Keratinocyte (primary cell): ENCODE measurements around the gene ZC3H7A. TPM values are rescaled to one million over a fixed set of nuclear protein-coding genes. Genes with fewer than 3 reads are reported as not detected.

Experiments
- DNase-seq: peaks from one replicate; pipeline ENCODE4 v3.0.0-alpha.2; 2011; ENCODE audit warnings: low read depth, missing footprints, low spot score
- FAIRE-seq: peaks from 2 replicates; lab custom pipeline; 2011; peaks lifted over from hg19 to GRCh38; lab: Jason Lieb, UNC
- H2AFZ ChIP-seq: 2 replicates; pipeline ENCODE4 v1.6.0; 2012; ENCODE audit warnings: low read length, control low read depth, inconsistent platforms; ENCODE audit not compliant: control insufficient read depth
- H3K27ac ChIP-seq: 2 replicates; pipeline ENCODE4 v1.5.1; 2011; ENCODE audit warnings: low read length; ENCODE audit not compliant: control insufficient read depth, insufficient read depth
- H3K27me3 ChIP-seq: 3 replicates; pipeline ENCODE4 v1.6.0; 2011; ENCODE audit warnings: low read length; ENCODE audit not compliant: control insufficient read depth, insufficient read depth; ENCODE audit errors: extremely low read depth
- H3K36me3 ChIP-seq, 2 experiments: 2 replicates in 1 of 2; 3 replicates in 1 of 2; pipeline ENCODE4 v1.5.1; 2011; ENCODE audit warnings: low read length in 2 of 2, mild to moderate bottlenecking in 1 of 2; ENCODE audit not compliant: control insufficient read depth in 2 of 2, insufficient read depth in 2 of 2; ENCODE audit errors: extremely low read depth in 1 of 2
- H3K4me1 ChIP-seq: 3 replicates; pipeline ENCODE4 v1.5.1; 2011; ENCODE audit warnings: low read length; ENCODE audit not compliant: control insufficient read depth, insufficient read depth; ENCODE audit errors: extremely low read depth
- H3K4me2 ChIP-seq: 3 replicates; pipeline ENCODE4 v1.6.0; 2011; ENCODE audit warnings: low read depth, low read length; ENCODE audit not compliant: control insufficient read depth, insufficient read depth; ENCODE audit errors: extremely low read depth
- H3K4me3 ChIP-seq, 3 experiments: fragments of 200-600 bp in 1 of 3; sonication (generic) in 1 of 3; 2 replicates in 2 of 3; 3 replicates in 1 of 3; pipeline ENCODE4 v1.5.1; 2011 to 2016; ENCODE audit warnings: low read length in 3 of 3, mild to moderate bottlenecking in 3 of 3, control low read depth in 2 of 3, inconsistent platforms in 1 of 3, low read depth in 1 of 3, mixed read lengths in 1 of 3, mixed run types in 1 of 3, moderate library complexity in 1 of 3; ENCODE audit not compliant: control insufficient read depth in 2 of 3, insufficient read depth in 2 of 3; ENCODE audit errors: extremely low read depth in 1 of 3
- H3K79me2 ChIP-seq: 2 replicates; pipeline ENCODE4 v1.6.0; 2012; ENCODE audit warnings: low read length; ENCODE audit not compliant: control insufficient read depth, insufficient read depth
- H3K9ac ChIP-seq: 3 replicates; pipeline ENCODE4 v1.6.0; 2011; ENCODE audit warnings: low read length; ENCODE audit not compliant: control insufficient read depth, insufficient read depth; ENCODE audit errors: extremely low read depth
- H3K9me1 ChIP-seq: 3 replicates; pipeline ENCODE4 v1.6.0; 2011; ENCODE audit warnings: low read length; ENCODE audit not compliant: control insufficient read depth, insufficient read depth; ENCODE audit errors: extremely low read depth
- H3K9me3 ChIP-seq: 2 replicates; pipeline ENCODE4 v1.5.1; 2012; ENCODE audit warnings: low read depth, low read length; ENCODE audit not compliant: control insufficient read depth
- H4K20me1 ChIP-seq: 3 replicates; pipeline ENCODE4 v1.6.0; 2011; ENCODE audit warnings: low read length; ENCODE audit not compliant: control insufficient read depth, insufficient read depth; ENCODE audit errors: extremely low read depth
- EZH2 ChIP-seq: IDR thresholded peaks from one replicate; pipeline ENCODE4 v1.6.1; 2012; ENCODE audit warnings: inconsistent platforms, mild to moderate bottlenecking, low read length, moderate library complexity
- dilution Hi-C: fragments of 300-500 bp; cut with MboI; formaldehyde crosslinking; loops from one replicate; pipeline ENCODE4 v1.7.0; 2020; ENCODE audit warnings: low sequenced_read_pairs; ENCODE audit not compliant: extremely low pct_ligation_motif_present
- polyA plus RNA-seq, 5 experiments: library from polyadenylated mRNA; depleted of rRNA in 3 of 5; stranded (reverse) in 3 of 5; stranded (forward) in 1 of 5; unstranded in 1 of 5; fragments of >200 nt; gene quantifications; 1 replicate in 1 of 5; 2 replicates in 3 of 5; 3 replicates in 1 of 5; pipeline versions ENCODE4 v1.2.1 to v1.2.3, GENCODE V29; 2011 to 2012; ENCODE audit warnings: missing spikeins in 2 of 5, low read depth in 1 of 5, low replicate concordance in 1 of 5
- TF ChIP-seq, protein P1 (sequence below), 3 experiments: IDR thresholded peaks in 1 of 3; conservative IDR thresholded peaks in 1 of 3; optimal IDR thresholded peaks in 1 of 3; 2 replicates in 2 of 3; 3 replicates in 1 of 3; pipeline versions ENCODE3 to v1.5.1; 2011; ENCODE audit warnings: low read length in 3 of 3, mild to moderate bottlenecking in 3 of 3, moderate library complexity in 2 of 3, control low read depth in 1 of 3, inconsistent platforms in 1 of 3; ENCODE audit not compliant: insufficient read depth in 2 of 3; ENCODE audit errors: extremely low read depth in 1 of 3

ZC3H7A gene
- polyA plus RNA-seq, 1 donor (not counting 4 experiments of a cell fraction or from before 2014, with no cell fraction given), result 43.9 TPM

DNA sequence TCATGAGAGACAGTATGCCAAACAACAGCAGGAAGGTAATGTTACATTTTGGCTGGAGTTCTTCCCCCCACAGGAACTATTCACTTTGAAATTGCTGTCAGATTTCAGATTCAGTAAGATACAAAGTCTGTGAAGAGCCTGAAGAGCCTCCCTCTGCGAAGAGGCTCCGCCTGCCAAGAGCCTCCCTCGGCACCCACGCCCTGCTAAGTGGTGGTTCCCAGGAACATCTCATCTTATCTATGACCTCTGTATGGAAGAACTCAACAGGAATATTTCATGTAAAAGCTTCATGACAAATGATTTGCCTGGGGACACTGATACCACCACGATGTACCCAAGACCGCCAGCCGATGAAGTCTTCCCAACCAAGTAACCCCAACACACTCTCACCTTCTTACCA, 3.2 kb downstream of the ZC3H7A start:
- Histone ChIP-seq H3K27me3 (no peaks in the 10 kb centered on the region), H3K79me2 (peaks cover 89% of the 10 kb centered on the region), H3K9me1 (peaks cover 3% of the 10 kb centered on the region), H2AFZ (no peak overlapping the region), H4K20me1 (no peaks in the 10 kb centered on the region), H3K9ac (peak overlapping the region; percentile 47), H3K9me3 (no peaks in the 10 kb centered on the region), H3K36me3 (peaks cover 3 to 7% of the 10 kb centered on the region in 2 experiments), H3K4me2 (peak overlapping the region; percentile 67), H3K4me3 (peak overlapping the region in 2 of 3 experiments; percentile 13 to 32), H3K27ac (peak overlapping the region; percentile 37), H3K4me1 (peaks cover 27% of the 10 kb centered on the region)
- no peak for TF ChIP-seq EZH2
- TF ChIP-seq, protein P1, sequence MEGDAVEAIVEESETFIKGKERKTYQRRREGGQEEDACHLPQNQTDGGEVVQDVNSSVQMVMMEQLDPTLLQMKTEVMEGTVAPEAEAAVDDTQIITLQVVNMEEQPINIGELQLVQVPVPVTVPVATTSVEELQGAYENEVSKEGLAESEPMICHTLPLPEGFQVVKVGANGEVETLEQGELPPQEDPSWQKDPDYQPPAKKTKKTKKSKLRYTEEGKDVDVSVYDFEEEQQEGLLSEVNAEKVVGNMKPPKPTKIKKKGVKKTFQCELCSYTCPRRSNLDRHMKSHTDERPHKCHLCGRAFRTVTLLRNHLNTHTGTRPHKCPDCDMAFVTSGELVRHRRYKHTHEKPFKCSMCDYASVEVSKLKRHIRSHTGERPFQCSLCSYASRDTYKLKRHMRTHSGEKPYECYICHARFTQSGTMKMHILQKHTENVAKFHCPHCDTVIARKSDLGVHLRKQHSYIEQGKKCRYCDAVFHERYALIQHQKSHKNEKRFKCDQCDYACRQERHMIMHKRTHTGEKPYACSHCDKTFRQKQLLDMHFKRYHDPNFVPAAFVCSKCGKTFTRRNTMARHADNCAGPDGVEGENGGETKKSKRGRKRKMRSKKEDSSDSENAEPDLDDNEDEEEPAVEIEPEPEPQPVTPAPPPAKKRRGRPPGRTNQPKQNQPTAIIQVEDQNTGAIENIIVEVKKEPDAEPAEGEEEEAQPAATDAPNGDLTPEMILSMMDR (optimal IDR thresholded peaks at IDR 0.05 in 1 of 3, IDR thresholded peaks at IDR 0.05 in 1 of 3, conservative IDR thresholded peaks at IDR 0.05 in 1 of 3; ENCODE audit: extremely low read depth in 1 of 3, insufficient read depth in 2 of 3, low read length in 3 of 3), result no peak
- FAIRE-seq (no peak), DNase-seq (no peak)
- dilution Hi-C loops, result no loop called here

DNA sequence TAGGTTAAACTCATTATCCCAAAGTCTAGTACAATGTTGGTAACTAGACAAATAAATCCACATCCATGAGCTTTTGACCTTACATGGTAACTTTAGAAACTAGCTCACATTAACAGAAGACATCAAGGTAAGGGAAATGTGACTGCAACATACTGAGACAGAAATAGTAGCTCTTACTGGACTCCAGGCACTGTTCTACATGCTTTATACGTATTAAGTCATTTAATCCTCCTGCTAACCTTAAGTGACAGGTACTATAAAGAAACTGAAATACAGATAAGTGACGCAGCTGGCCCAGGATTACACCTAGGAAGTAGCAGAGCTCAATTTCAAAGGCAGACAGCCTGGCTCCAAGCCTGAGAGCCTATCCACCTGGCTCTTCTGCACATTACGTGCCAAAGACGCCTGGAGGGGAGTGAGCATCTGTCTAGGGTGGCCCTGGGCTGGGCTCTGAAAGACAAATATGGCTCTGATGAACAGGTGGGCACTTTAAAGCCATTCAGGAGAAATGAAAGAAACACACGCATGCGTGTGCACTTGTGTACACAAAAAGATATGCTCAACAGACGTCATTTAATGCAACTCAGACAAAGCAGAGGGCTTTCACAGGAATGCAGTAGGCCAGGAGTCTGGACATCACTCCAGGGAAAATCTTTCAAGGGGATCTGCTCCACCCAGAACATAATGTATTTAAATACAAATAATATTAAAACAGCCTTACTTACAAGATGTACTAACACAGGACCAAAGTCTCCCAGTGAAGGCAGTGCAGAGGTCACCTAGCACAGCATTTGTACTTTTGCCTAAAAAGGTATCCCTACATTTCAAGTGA, 4.4 kb downstream of the ZC3H7A start:
- Histone ChIP-seq H3K4me1 (peaks cover 23% of the 10 kb centered on the region), H2AFZ (no peak overlapping the region), H3K27me3 (no peaks in the 10 kb centered on the region), H3K4me3 (no peak overlapping the region), H3K79me2 (peaks cover 91% of the 10 kb centered on the region), H3K4me2 (no peak overlapping the region), H3K36me3 (peaks cover 3 to 7% of the 10 kb centered on the region in 2 experiments), H3K9me1 (peaks cover 3% of the 10 kb centered on the region), H3K9ac (no peak overlapping the region), H3K27ac (no peak overlapping the region), H3K9me3 (no peaks in the 10 kb centered on the region), H4K20me1 (no peaks in the 10 kb centered on the region)
- DNase-seq (no peak), FAIRE-seq (no peak)
- TF ChIP-seq, protein P1 (optimal IDR thresholded peaks at IDR 0.05 in 1 of 3, IDR thresholded peaks at IDR 0.05 in 1 of 3, conservative IDR thresholded peaks at IDR 0.05 in 1 of 3; ENCODE audit: extremely low read depth in 1 of 3, insufficient read depth in 2 of 3, low read length in 3 of 3), result no peak
- TF ChIP-seq EZH2, result no peak
- dilution Hi-C loops, result no loop called here
